HepG2 (cell line): ENCODE measurements around the gene CDK13. TPM values are rescaled to one million over a fixed set of nuclear protein-coding genes. Genes with fewer than 3 reads are reported as not detected.

Source experiments
- ATAC-seq: fragments of 200-7000 bp; cut with Tn5 transposase; 3 replicates; pipeline ENCODE4 v1.9.1; 2020; ENCODE audit warnings: mild to moderate bottlenecking, moderate library complexity
- BruUV-seq: library from RNA; stranded (reverse); fragments of 400-500 nt; replicated peaks from 2 replicates; lab custom pipeline; 2021; lab: Mats Ljungman, UMichigan
- CTCF ChIA-PET: fragments of 300-600 bp; formaldehyde crosslinking; extraction: SDS; loops from one replicate; lab custom pipeline; 2021; ENCODE audit warnings: low total read pairs, inconsistent platforms, low intra/inter-chr PET ratio; lab: Yijun Ruan, JAX
- POLR2A ChIA-PET: fragments of 350-600 bp; sonication (Branson Sonifier 250); formaldehyde crosslinking; loops from one replicate; lab custom pipeline; 2020; ENCODE audit warnings: antibody characterized with exemption, inconsistent platforms; lab: Yijun Ruan, JAX
- DNase-seq: peaks from one replicate; pipeline ENCODE4 v3.0.0-alpha.2; 2015; ENCODE audit warnings: low spot score
- FAIRE-seq: peaks from 3 replicates; lab custom pipeline; 2011; peaks lifted over from hg19 to GRCh38; lab: Jason Lieb, UNC
- H2AFZ ChIP-seq: one replicate; pipeline ENCODE4 v1.6.1; 2011; ENCODE audit warnings: low read length, inconsistent platforms
- H3K27ac ChIP-seq: fragments of 300-600 bp; 3 replicates; pipeline ENCODE4 v1.8.0; 2011; ENCODE audit warnings: mixed run types, mild to moderate bottlenecking, mixed read lengths, low read length, inconsistent platforms; ENCODE audit not compliant: insufficient read depth; ENCODE audit errors: extremely low read length
- H3K27me3 ChIP-seq, 2 experiments: fragments of 200-600 bp in 1 of 2; 2 replicates in 1 of 2; 3 replicates in 1 of 2; pipeline versions ENCODE4 v1.6.0 to v1.8.0; 2011; ENCODE audit warnings: low read length in 2 of 2, mild to moderate bottlenecking in 2 of 2, moderate library complexity in 2 of 2, inconsistent platforms in 1 of 2; ENCODE audit not compliant: insufficient read depth in 2 of 2, control insufficient read depth in 1 of 2
- H3K36me3 ChIP-seq, 2 experiments: fragments of 200-600 bp in 1 of 2; replicated peaks in 1 of 2; 2 replicates in 1 of 2; 3 replicates in 1 of 2; pipeline versions ENCODE4 v1.5.1 to v1.8.0; 2011; ENCODE audit warnings: low read length in 2 of 2, inconsistent platforms in 1 of 2; ENCODE audit not compliant: insufficient read depth in 2 of 2, control insufficient read depth in 1 of 2
- H3K4me1 ChIP-seq: 2 replicates; pipeline ENCODE4 v1.5.1; 2012; ENCODE audit warnings: low read length, inconsistent platforms; ENCODE audit not compliant: insufficient read depth
- H3K4me2 ChIP-seq: 2 replicates; pipeline ENCODE4 v1.6.0; 2011; ENCODE audit warnings: low read depth, low read length, inconsistent platforms
- H3K4me3 ChIP-seq, 3 experiments: fragments of 200-600 bp in 1 of 3; sonication (generic), shearing (Covaris generic) in 1 of 3; replicated peaks in 1 of 3; 2 replicates each; pipeline ENCODE4 v1.5.1; 2011 to 2016; ENCODE audit warnings: low read length in 3 of 3, inconsistent platforms in 2 of 3, low read depth in 2 of 3, mild to moderate bottlenecking in 2 of 3, control low read depth in 1 of 3, mixed read lengths in 1 of 3; ENCODE audit not compliant: insufficient read depth in 1 of 3
- H3K79me2 ChIP-seq: one replicate; pipeline ENCODE4 v1.6.1; 2011; ENCODE audit warnings: low read length, inconsistent platforms; ENCODE audit not compliant: insufficient read depth
- H3K9ac ChIP-seq: 2 replicates; pipeline ENCODE4 v1.6.0; 2011; ENCODE audit warnings: mild to moderate bottlenecking, low read depth, low read length, inconsistent platforms; ENCODE audit not compliant: insufficient read depth
- H3K9me3 ChIP-seq: 2 replicates; pipeline ENCODE4 v1.5.1; 2012; ENCODE audit warnings: mild to moderate bottlenecking, low read length
- H4K20me1 ChIP-seq: 2 replicates; pipeline ENCODE4 v1.6.0; 2011; ENCODE audit warnings: inconsistent platforms, mild to moderate bottlenecking, low read length, moderate library complexity; ENCODE audit not compliant: insufficient read depth
- CC2D1A ChIP-seq: sonication (generic); formaldehyde crosslinking; IDR thresholded peaks from 2 replicates; pipeline ENCODE4 v1.8.1; 2023; ENCODE audit warnings: mild to moderate bottlenecking, missing genetic modification reagents
- CEBPG ChIP-seq: IDR thresholded peaks from 2 replicates; pipeline ENCODE4 v1.6.1; 2016
- FOXO4 ChIP-seq: sonication (generic); formaldehyde crosslinking; conservative IDR thresholded peaks from 2 replicates; pipeline ENCODE4 v1.8.1; 2023; ENCODE audit warnings: missing genetic modification reagents
- GPBP1L1 ChIP-seq: sonication (generic); formaldehyde crosslinking; IDR thresholded peaks from 2 replicates; pipeline ENCODE4 v1.5.0; 2020; ENCODE audit warnings: mild to moderate bottlenecking, missing genetic modification reagents
- HDAC2 ChIP-seq: sonication (generic); formaldehyde crosslinking; IDR thresholded peaks from 2 replicates; pipeline ENCODE4 v1.4.0; 2020; ENCODE audit warnings: missing genetic modification reagents
- HOXA7 ChIP-seq: sonication (generic); formaldehyde crosslinking; IDR thresholded peaks from 2 replicates; pipeline ENCODE4 v1.8.1; 2022; ENCODE audit warnings: mild to moderate bottlenecking, missing genetic modification reagents, moderate library complexity
- HOXD1 ChIP-seq: sonication (generic); formaldehyde crosslinking; IDR thresholded peaks from 2 replicates; pipeline ENCODE4 v1.5.0; 2020; ENCODE audit warnings: missing genetic modification reagents
- MAFK ChIP-seq, 2 experiments: IDR thresholded peaks in 1 of 2; conservative IDR thresholded peaks in 1 of 2; 2 replicates each; pipeline ENCODE4 v1.6.1; 2011; ENCODE audit warnings: improper control_type of control experiment in 2 of 2, low read length in 2 of 2
- MED13 ChIP-seq: sonication (generic); formaldehyde crosslinking; IDR thresholded peaks from 2 replicates; pipeline ENCODE4 v1.5.0; 2020; ENCODE audit warnings: missing genetic modification reagents
- NBN ChIP-seq: fragments of 450-650 bp; conservative IDR thresholded peaks from 2 replicates; pipeline ENCODE4 v1.6.1; 2017
- PAWR ChIP-seq: sonication (generic); formaldehyde crosslinking; IDR thresholded peaks from 2 replicates; pipeline ENCODE4 v1.4.0; 2020; ENCODE audit warnings: missing genetic modification reagents, mild to moderate bottlenecking, borderline replicate concordance
- SAP130 ChIP-seq: IDR thresholded peaks from 2 replicates; pipeline ENCODE4 v1.6.1; 2016; ENCODE audit warnings: low read depth
- WIZ ChIP-seq: sonication (generic); formaldehyde crosslinking; IDR thresholded peaks from 2 replicates; pipeline ENCODE4 v1.5.1; 2020; ENCODE audit warnings: mild to moderate bottlenecking, missing genetic modification reagents
- ZBTB7A ChIP-seq: sonication (generic); formaldehyde crosslinking; IDR thresholded peaks from 2 replicates; pipeline ENCODE4 v1.8.0; 2022; ENCODE audit warnings: mild to moderate bottlenecking, missing genetic modification reagents
- ZNF644 ChIP-seq: IDR thresholded peaks from 2 replicates; pipeline ENCODE4 v1.6.1; 2016; ENCODE audit warnings: low read depth
- ZNF780A ChIP-seq: sonication (generic); formaldehyde crosslinking; IDR thresholded peaks from 2 replicates; pipeline ENCODE4 v1.8.0; 2022; ENCODE audit warnings: mild to moderate bottlenecking, missing genetic modification reagents, moderate library complexity
- ZNF839 ChIP-seq: sonication (generic); formaldehyde crosslinking; IDR thresholded peaks from 2 replicates; pipeline ENCODE4 v1.4.0; 2020; ENCODE audit warnings: missing genetic modification reagents, mild to moderate bottlenecking, borderline replicate concordance
- ZNF850 ChIP-seq: sonication (generic); formaldehyde crosslinking; conservative IDR thresholded peaks from 2 replicates; pipeline ENCODE4 v1.9.0; 2021; ENCODE audit warnings: mild to moderate bottlenecking, missing genetic modification reagents
- WGBS: methylation state at CpG from one replicate; pipeline ENCODE4 v1.1.6; 2017; ENCODE audit warnings: low lambda C conversion rate; 5-methylcytosine and 5-hydroxymethylcytosine counted together
- in situ Hi-C: cut with HindIII; loops from 2 replicates; pipeline ENCODE4 v1.10.0; 2017; ENCODE audit warnings: low pct_unique_long_range_greater_than_20kb; ENCODE audit not compliant: extremely low pct_ligation_motif_present
- intact Hi-C: fragments of 100-400 bp; cut with micrococcal nuclease; formaldehyde crosslinking; loops from one replicate; pipeline ENCODE4 v1.10.0; 2022; ENCODE audit not compliant: unreplicated experiment
- polyA plus RNA-seq, 8 experiments: library from polyadenylated mRNA; depleted of rRNA in 3 of 8; stranded (reverse) in 7 of 8; unstranded in 1 of 8; fragments of >200 nt; fragmentation: Illumina TruSeq in 4 of 8; extraction: Trizol in 4 of 8; gene quantifications; 2 replicates each; pipeline versions ENCODE4 v1.2.1 to v1.2.3, GENCODE V29; 2011 to 2016; ENCODE audit warnings: low read depth in 4 of 8, missing spikeins in 1 of 8, mixed read lengths in 1 of 8; ENCODE audit not compliant: insufficient read depth in 1 of 8
- total RNA-seq, 5 experiments: library from RNA; depleted of rRNA; stranded (reverse); fragments of >200 nt; fragmentation: Illumina TruSeq; extraction: Trizol; gene quantifications; 2 replicates each; pipeline ENCODE4 v1.2.3, GENCODE V29; 2016; ENCODE audit warnings: low read depth in 1 of 5
- TF ChIP-seq, protein P1 (sequence below): sonication (generic); formaldehyde crosslinking; IDR thresholded peaks from 2 replicates; pipeline ENCODE4 v1.8.1; 2023; ENCODE audit warnings: mild to moderate bottlenecking, missing genetic modification reagents, borderline replicate concordance
- TF ChIP-seq, protein P2 (sequence below): sonication (generic); formaldehyde crosslinking; IDR thresholded peaks from 2 replicates; pipeline ENCODE4 v1.8.0; 2022; ENCODE audit warnings: mild to moderate bottlenecking, missing genetic modification reagents, moderate library complexity

The CDK13 gene
- total and polyA plus RNA-seq, 2 of the 13 experiments (the other 11 are each of a cell fraction or from before 2014, with no cell fraction given): 21.0 to 40.9 TPM

DNA sequence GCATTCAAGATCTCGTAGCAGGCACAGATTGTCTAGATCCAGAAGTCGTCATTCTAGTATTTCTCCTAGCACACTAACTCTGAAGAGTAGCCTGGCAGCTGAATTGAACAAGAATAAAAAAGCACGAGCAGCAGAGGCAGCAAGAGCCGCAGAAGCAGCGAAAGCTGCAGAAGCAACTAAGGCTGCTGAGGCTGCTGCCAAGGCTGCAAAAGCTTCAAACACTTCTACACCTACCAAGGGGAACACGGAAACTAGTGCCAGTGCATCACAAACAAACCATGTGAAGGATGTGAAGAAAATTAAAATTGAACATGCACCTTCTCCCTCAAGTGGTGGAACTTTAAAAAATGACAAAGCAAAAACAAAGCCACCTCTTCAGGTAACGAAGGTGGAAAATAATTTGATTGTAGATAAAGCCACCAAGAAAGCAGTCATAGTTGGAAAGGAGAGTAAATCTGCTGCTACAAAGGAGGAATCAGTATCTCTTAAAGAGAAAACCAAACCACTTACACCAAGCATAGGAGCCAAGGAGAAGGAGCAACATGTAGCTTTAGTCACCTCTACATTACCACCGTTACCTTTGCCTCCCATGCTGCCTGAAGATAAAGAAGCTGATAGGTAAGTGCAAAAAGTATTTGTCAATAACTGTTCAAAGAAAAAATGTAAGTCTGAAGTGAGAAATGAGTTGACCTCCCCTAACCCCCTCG lies 37.7 kb downstream of the CDK13 start:
- Histone ChIP-seq H3K27me3 (no peaks in the 10 kb centered on the region), H3K4me2 (no peak overlapping the region), H3K9ac (no peak overlapping the region), H3K36me3 (peaks cover 6 to 14% of the 10 kb centered on the region in 2 experiments; a peak in 3 of 5 replicates), H3K4me1 (no peaks in the 10 kb centered on the region), H3K9me3 (no peaks in the 10 kb centered on the region), H3K27ac (no peak overlapping the region), H3K4me3 (no peak overlapping the region), H3K79me2 (peaks cover 59% of the 10 kb centered on the region), H2AFZ (no peak overlapping the region), H4K20me1 (0 out of 2 replicates have a peak, but pooled peaks cover 5% of the 10 kb centered on the region)
- no TSS peak for BruUV-seq
- intact Hi-C loops (no loop called here), in situ Hi-C loops (no loop called here)
- 97% methylated on average over 9 of the region's 9 CpGs for WGBS
- POLR2A ChIA-PET: no interaction called here
- no peak for FAIRE-seq
- TF ChIP-seq FOXO4 (CRISPR knock-in tag) (no peak), CEBPG (no peak), ZBTB7A (no peak), MAFK (conservative IDR thresholded peaks at IDR 0.05 in 1 of 2, IDR thresholded peaks at IDR 0.05 in 1 of 2; ENCODE audit: low read length in 2 of 2) (no peak), MED13 (no peak), ZNF780A (CRISPR knock-in tag) (no peak), ZNF644 (CRISPR knock-in tag) (no peak), WIZ (no peak), SAP130 (CRISPR knock-in tag) (no peak), NBN (no peak), GPBP1L1 (CRISPR knock-in tag) (no peak), ZNF850 (CRISPR knock-in tag) (no peak), PAWR (CRISPR knock-in tag) (no peak), HDAC2 (CRISPR knock-in tag) (no peak), CC2D1A (CRISPR knock-in tag) (no peak), HOXA7 (CRISPR knock-in tag) (no peak), ZNF839 (CRISPR knock-in tag) (no peak), HOXD1 (CRISPR knock-in tag) (no peak)
- TF ChIP-seq, protein P1, sequence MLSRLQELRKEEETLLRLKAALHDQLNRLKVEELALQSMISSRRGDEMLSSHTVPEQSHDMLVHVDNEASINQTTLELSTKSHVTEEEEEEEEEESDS: no peak
- TF ChIP-seq, protein P2, sequence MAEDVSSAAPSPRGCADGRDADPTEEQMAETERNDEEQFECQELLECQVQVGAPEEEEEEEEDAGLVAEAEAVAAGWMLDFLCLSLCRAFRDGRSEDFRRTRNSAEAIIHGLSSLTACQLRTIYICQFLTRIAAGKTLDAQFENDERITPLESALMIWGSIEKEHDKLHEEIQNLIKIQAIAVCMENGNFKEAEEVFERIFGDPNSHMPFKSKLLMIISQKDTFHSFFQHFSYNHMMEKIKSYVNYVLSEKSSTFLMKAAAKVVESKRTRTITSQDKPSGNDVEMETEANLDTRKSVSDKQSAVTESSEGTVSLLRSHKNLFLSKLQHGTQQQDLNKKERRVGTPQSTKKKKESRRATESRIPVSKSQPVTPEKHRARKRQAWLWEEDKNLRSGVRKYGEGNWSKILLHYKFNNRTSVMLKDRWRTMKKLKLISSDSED (CRISPR knock-in tag): no peak
- CTCF ChIA-PET: no interaction called here
- no peak for ATAC-seq
- DNase-seq: no peak
